NAMALWA (cell line): ENCODE measurements around the gene SDK2.

Experiments used
- DNase-seq: peaks from one replicate; pipeline ENCODE4 v3.0.0-alpha.2; 2015; ENCODE audit warnings: low spot score

Gene SDK2

DNA sequence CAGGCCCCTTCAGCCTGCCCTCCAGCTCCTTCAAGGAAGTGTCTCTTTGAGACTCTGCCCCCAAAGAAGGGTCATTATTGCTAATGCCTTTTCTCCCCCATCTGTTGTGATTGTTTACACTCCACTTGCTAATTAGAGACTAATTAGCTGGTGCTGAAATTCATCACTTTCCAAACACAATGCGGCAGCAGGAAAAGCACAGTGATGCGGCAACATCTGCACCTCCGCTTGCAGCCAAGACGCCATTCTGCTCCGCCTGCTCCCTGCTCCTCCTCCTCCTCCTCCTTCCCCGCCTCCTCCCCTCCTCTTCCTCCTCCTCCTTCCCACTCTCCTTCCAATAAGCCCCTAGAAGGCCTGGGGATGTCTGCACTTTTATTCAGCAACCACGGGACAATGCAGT, 110.5 kb downstream of the SDK2 start:
- no peak for DNase-seq

DNA sequence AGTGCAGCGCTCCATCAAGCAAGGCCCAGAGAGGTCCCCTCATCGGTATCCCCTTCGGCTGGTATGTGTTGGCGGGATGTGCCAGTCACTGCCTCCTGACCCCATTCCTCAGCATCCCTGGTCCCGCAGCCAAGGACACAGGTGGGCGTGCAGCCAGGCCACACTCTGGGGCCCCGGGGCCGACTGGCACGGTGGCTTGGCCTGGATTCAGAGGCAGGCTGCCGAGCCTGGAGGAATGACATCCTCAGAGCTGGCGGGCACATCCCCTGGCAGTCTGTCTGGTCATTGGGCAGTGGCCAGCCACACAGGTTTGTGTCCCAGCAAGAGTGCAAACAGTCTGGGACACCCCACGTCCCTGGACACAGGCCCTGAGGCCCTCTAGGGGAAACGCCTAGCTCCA, 111.1 kb downstream of the SDK2 start:
- no peak for DNase-seq

DNA sequence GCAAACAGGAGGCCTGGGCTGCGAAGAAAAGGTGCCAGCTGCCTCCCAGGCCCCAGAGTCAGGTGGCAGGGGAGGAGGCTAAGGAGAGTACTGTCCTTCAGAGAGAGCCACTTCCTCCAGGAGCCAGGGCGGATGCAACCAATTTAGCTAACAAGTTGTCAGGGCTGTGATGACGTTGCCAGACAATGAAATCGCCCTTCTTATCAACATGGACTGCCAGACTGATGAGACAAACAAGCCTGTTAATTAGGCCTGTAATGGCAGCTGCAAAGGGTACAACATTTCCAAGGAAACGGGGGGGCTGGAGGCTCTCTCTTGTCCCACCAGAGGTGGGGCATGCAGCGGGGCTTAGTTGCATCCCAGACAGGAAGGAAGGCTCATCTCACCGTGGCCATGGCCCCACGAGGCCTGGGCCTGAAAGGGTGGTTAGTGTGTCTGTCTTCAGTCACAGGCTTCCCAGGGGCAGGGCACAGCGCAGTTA, 111.8 kb downstream of the SDK2 start:
- DNase-seq: no peak

DNA sequence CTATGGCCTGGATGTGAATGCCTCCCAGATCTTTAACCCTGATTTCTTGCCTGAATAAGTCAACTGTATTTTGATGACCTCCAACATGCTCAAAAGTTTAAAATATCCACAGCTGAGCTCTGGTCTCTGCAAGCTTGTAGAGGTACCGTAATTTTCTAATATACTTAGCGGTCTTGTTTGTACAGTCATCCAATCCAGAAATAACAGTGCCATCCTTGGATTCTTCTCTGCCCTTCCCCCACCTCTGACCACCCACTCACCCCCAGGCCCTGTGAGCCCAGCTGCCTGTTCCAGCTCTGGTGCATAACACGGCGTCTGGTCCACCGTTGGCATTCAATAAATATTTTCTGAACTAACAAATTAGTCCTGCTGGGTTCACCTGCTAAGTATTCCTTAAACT, 113.1 kb downstream of the SDK2 start:
- no peak for DNase-seq

DNA sequence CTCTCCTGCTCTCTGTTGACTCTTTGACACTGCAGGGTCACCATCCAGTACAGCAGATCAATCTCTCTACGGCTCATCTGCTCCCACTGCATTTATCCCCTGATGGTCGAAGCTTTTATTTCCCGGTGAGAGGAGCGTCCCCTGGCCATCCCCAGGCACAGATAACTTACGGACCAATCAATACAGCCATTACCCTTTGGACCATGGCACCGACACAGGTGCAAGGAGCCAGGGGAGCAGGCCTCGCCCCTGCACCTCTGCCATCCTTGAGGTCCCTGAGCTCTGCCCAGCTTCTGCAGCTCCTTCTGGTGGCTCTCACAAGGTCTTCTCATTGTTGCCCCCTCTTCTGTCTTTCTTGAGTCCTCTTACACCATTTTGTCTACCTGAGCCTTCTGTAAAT, 115.6 kb downstream of the SDK2 start:
- DNase-seq: no peak

DNA sequence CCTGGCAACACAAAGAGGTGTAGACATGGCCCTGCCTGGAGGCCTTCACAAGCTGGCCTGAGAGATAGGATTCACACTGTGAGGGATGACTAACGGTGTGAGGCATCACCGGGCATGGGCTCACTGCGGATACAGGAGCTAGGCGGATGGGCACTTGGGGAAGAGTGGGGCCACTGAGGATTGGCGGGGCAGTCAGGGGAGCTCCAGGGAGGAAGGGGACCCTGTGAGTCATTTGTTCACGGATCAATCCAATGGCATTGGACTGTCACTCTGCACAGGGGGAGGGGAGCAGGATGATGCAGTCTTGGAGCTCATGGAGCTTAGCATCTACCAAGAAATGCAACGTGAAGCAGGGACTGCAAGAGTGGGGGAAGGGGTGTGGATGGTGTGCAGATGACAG, 117.3 kb downstream of the SDK2 start:
- DNase-seq: no peak

DNA sequence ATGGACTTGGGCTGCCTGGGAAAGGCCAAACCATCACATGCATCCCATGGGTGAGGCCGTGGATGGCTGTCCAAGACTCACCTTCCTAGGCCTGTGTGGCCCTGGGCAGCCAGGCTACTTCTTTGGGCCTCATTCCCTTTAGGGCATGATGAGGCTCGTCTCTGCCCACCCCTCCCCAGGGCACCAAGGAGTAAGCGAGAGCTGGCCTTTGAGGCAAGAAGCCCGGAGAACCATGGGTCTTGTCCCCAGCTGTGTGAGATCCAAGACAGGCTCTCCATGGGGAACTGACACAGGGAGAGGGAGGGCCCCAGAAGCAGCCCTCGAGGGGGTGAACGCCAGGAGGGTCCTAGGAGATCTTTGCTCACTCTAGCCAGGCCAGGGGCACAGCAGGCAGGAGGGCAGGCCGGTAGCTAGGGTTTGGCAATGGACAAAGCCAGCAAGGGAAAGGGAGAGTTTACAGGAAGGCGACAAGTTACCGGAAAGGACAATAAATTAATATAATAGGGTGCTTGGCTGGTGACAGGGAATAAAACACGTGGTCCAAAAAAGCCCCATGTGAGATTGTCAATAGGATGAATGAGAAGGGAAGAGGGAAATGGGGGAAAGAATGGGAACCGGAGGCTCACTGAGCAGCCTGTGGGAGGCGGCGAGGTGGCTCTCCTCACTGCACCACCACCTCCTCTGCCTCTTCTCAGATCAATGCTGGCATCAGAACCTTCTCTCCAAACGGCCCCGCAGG, 119.1 kb downstream of the SDK2 start:
- no peak for DNase-seq

DNA sequence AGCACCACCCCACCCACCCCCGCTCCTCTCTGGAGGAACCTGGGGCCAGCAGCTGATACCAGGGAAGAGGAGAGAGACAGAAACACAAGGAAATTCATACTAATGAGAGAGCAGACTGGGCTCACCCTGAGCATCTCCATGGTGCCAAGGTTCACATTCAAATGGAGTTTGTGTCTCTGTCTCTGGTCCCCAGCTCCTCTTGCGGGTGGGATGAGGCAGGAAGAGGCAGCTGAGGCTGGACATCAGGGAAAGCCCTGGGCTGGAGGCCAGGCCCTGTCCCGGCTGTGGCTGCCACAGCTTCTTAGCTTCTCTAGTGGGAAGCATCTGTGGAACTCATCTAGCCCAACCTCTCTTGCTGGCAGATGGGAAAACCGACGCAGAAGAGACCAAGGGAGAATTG, 121.5 kb downstream of the SDK2 start:
- DNase-seq: no peak

DNA sequence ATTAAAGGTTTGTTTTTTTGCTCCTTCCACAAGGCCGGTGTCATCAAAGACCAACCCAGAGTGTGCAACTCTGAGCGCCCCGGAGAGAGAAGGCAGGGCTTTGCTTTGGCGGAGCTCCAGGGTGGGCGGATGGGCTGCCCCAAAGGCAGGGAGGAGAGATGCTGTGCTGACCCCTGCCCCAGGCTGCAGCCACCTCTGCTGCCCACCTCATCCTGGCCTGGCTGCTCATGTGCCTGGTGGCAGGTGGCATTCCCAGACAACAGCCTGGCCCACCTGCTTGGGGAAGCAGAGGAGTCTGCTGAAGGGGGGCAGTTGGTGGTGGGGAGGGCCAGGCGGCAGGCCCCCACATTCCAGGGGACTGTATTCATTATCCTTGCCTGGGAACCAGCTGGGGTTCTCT, 122.1 kb downstream of the SDK2 start:
- no peak for DNase-seq

DNA sequence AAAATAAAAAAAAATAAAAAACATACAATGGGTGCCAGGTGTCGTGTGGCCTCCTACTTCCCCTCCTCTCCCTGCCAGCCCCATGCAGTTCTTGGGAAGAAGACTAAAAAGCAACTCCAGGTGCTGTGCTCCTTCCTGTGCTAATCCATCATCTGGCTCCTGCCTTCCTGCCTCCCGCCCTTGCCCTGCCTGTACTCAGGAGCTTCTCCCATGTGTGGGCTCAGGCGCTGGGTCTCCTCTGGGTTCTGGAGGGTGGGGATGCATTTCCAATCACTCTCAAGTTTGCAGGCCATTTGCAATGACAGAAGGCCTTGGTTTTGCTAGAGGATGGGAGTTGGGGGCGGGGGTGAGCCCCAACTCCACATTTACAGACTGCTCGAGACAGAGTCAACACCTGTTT, 122.9 kb downstream of the SDK2 start:
- no peak for DNase-seq

DNA sequence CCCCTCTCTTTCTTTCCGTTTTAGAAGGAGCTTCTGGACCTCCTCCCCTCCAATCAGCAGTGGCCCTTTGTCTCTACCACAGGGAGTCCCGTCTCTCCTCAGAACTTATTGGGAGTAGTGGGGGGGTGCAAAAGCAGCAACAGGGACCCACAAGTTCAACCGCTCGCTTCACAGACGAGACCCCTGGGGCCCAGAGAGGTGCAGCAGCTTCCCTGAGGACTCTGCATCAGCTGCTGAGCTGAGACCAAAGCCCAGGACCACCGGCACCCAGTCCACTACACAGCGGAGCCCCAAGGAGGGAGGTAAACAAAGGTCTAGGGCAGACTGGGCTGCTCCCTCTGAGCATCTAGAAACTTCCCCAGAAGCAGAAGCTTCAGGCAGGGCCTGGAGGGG, 123.9 kb downstream of the SDK2 start:
- no peak for DNase-seq

DNA sequence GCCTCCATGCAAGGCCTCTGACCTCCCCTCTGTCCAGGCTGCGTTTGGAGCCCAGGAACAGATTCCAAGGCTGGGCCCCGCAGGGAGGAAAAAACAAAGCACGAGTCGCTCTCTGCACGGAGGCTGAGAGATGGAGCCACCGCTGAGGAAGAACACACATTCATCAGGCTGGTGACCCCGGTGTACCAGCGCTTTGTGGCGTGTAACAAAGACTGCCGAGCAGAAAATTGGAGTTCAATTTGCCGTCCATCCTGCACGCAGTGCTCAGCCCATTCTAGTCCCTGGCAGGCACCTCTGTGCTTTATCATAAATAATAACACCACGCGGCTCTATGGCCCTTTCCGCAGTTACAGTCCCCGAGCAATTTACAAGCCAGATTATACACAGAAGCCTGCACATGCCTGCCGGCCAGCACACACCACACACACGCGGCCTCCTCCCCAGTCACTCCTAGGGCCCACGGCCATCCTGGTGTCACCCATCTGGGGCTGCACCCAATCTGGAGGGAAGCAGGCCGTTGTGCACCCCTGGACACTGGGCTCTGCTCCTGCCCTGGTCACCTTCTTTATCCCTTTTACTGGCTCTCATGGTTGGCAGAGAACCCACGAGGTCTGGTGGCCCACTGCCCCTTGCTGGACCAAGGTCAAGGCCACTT, 124.4 kb downstream of the SDK2 start:
- DNase-seq: no peak

DNA sequence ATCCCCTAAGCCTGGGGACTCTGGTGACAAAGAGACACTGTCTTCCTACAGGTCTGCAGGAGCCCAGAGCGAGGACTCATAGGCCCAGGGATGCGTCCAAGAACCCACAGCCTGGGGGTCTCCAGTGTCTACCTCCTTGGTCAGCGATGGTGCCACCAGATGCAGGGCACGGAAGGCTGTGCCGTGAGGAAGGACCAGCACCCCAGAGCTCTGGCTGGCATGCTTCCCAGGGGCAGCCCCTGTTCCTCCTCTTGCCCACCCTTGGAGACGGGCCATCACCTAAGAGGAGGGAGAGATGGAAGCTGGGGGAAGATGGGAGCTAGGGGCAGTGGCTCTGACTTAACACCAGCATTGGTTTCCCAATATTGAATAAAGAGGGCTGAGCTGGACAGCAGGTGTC, 125.2 kb downstream of the SDK2 start:
- no peak for DNase-seq

DNA sequence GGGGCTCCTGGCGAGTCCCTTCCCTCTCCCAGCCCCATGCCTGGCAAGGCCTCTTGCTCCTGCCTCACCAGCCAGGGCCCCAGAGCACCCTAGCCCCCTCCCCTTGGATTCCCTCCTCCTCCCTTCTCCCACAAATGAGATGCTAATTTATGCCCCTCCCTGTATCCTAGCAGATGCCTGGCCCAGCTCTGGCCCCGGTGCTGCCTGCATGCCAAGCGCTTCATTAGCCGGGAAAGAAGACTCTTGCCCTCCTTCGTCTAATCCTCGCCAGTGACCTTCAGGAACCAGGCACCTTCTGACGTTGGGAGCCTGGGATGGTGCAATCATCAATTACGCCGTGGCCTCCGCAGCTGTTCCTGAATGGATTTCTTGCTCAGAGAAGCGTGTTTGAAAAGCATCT, 127.8 kb downstream of the SDK2 start:
- no peak for DNase-seq

DNA sequence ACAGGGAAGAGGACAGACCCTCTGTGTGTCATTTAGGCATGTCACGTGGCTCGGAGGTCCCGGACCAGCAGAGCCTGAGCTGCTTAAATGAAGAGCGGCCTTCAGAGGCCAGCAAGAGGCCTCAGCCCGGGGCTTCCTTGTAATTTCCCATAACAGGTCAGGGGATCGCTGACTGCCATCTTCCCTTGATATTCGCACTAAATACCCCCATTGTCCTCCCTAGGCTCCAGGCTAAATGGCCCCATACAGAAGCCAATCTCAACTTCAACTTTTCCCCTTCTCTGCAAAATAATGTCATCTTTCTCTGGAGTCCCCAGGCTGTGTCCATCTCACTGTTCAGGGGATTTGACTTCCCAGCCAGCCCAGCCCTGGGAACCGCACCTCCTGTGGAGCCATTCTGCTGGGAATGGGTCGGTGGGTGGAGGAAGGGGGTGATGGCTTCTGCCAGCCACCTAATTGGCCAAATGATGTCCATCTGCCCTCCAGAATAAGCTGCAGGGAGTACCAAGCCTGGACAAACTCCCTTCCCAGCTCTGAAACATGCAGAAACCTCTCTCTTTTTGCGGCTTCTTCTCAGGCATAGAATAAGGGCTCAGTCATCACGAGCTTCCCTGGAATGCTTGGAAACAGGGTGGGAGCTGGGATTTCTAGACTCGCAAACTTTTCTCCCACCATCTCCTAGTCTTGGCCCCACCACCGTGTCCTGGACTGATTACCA, 129.9 kb downstream of the SDK2 start:
- no peak for DNase-seq

DNA sequence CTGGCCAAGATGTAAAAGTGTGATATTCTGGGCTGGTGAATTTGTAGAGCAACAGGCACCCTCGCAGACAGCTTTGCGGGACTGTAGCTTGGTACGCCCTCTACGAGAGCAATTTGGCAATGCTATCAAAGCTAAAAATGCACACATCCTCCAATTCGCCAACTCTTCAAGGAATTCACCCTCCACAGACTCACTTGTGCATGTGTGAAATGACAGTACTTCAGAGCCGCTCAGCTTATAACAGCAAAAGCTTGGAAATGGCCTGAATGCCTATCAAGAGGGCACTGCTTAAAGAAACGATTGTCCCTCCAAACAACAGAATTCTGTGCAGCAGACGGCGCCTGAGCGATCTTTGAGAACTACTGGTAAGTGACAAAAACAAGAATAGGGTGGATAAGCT, 130.8 kb downstream of the SDK2 start:
- DNase-seq: no peak

DNA sequence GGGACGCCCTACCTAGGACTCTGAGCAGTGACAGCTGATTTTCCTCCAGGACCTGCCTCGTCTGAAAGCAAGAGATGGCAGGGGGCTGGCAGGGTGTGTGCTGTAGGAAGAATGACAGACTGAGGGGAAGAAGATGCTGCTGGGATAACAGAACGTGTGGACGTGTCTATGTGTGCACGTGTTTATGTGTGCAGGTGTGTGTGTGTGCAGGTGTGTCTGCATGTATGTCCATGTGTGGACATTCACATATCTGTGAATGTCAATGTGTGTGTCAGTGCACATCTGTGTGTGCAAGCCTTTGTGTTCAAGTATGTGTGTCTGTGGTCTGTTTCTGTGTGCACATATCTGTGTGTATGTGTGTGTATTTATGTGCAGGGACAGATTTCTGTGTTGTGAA, 132.5 kb downstream of the SDK2 start:
- DNase-seq: no peak

DNA sequence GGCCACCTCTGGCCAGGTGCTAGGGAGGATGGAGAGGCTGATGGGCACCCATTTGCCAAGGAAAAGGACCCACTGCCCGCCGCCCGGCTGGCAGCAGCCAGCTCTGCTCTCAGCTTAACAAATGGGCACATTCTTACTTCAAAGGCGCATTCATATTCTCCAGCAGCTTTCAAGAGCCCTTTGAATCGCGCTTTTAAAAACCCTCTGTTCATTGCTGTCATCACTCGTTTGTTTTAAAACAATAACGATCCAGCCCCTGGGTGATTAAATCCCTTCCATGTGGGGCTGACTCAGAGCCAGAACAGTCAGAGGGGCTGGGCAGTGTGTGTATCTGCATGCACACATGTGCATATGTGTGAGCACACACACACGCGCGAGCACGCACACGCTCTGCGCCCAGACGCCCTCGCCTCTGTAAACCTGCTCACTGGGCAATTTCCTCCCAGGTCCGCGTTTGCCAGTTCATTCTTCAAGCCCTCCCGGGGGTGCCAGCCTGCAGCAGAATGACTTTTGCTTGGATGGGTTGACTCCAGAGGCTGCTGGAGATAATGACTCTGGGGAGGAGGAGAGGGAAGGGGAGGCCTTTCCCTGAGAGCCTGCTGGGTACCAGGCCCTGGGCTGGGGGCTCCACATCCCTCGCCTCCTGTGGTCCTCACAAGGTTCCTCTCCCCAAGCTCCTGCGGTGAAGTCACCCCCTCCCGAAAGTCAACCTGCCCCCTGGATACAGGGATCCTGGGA, 133.1 kb downstream of the SDK2 start:
- DNase-seq: no peak

DNA sequence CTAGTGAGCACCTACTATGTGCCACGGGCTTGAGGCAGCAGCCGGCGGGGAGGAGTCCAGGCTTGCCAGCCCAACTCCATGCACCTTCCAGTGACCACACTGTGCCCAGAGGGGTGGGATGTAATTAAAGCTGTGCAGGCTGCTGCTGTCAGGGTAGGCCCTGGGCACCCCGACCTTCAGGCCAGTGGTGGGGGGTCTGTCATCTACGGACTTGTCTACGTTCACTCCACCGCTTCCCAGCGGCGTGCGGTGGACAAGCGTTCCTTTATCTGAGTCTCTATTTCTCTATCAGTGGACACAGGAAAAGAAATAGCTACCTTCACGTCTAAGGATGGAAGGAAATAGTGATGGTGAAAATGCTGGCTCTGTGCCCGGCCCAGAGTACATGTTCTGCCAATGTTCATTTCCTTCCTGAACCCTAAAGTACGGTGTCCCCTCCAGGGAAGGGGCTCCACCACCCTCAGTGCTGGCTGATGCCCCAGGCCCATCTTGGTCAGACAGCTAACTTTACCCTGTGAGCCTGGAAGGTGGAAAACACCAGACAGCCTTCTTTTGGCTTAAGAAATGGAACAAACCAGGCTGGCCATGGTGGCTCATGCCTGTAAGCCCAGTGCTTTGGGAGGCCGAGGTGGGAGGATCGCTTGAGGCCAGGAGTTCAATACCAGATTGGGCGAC, 135.2 kb downstream of the SDK2 start:
- DNase-seq: no peak

DNA sequence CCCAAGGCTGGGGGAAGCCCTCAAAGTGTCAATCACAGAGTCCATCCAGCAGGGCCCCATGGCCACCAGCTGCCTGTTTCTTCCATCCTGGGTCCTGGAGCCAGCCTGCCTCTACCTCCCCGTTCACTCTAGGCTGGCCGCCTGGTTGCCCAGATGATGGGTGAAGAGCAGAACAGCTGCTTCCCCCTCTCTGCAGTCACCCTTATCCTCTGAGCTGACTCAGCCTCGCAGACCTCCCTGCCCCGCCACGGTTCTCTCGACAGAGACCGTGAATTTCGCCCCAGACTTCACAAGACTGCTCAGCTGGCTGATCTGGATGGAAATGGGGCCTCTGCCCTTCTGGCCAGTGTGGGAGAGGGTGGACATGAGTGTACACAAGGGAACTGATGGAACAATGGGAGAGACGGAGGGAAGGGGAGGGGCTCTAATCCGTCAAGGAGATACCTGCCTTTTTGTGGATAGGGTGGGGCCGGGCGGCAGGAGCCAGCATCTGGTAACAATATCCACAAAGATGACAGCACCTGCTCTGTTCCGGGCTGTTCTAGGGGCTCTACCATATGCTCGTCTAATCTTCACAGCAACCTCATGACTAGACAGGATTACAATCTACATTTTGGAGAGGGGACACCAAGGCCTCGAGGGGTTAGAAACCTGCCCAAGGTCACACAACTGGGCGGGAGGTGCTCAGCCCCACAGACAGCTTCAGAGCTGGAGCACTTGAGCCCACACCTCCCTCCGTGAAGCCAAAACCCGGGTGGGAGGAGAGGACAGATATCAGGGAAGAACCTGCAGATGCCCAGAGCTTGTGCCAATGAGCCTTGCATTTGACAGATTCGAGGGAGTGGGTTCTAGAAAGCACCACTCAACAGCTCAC, 136.0 kb downstream of the SDK2 start:
- DNase-seq: no peak
